NCI-H146 (cell line): Measurements from ENCODE around the gene GALNT10.

Experiments
- DNase-seq: peaks from one replicate; lab custom pipeline; 2025; lab: John Stamatoyannopoulos, UW

The GALNT10 gene

DNA sequence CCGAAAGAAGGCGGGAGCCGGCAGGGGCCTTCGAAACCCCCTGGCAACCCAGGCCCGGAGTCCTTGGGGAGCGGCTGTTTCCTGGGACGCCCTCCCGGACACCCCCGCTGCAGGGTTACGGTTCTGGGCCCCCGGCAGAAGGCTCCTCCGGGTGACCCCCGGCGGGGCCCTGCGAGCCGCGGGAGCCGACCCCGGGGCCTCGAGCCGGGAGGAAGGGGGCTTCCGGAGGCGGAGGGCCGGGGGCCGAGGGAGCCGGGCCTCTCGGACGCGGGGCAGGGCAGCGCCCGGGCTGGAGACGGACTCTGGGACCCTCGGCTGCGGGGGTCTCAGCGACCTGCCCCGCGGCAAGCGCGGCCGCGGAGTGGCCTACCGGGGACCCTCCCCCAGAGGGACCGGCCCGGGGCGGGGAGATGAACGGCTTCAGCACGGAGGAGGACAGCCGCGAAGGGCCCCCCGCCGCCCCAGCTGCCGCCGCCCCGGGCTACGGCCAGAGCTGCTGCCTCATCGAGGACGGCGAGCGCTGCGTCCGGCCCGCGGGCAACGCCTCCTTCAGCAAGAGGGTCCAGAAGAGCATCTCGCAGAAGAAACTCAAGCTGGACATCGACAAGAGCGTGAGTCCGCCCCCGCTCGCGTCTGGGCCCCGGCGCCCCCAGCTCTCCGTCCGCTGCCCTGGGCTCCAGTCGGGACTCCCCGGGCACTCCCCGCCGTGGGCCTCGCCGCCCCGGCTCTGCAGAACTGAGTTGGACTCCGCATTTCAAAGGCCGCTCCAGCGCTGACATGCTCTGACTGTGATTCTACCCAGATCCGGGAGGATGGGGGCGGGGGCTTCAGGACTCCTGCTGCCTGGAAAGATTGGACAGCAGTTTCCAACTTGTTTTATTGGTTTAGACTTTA is 255.9 kb downstream of the GALNT10 start:
- peak; percentile 32 for DNase-seq

DNA sequence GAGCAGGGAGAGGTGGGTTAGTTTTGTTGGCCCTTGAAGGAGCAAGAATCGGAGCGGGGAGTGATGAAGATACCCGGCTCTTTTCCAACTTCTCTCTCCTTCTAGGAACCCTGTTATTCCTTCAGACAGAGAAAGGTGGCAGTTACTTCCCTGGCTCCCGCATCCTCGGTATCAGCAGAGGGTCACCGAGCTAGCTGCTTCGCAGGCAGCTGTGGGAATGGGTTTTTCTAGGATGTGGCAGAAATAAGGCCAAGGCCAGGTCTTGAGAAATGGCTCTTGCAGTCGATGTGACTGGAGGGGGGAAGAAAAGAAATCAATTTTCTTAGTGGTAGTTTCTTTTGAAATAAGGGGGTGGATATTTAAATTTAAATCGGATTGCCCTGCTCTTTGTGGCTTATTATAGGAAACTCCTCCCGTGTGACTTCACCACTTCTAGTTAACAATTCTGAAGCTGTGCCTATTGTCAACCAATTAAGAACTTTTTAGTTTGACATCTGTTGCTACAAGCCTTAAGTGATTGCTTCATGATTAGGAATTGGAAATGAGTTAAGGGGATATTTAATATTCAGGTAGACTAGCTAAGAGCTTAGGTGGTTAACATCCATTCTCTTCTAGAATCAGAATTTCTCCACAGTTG is 256.7 kb downstream of the GALNT10 start:
- DNase-seq, result no peak

DNA sequence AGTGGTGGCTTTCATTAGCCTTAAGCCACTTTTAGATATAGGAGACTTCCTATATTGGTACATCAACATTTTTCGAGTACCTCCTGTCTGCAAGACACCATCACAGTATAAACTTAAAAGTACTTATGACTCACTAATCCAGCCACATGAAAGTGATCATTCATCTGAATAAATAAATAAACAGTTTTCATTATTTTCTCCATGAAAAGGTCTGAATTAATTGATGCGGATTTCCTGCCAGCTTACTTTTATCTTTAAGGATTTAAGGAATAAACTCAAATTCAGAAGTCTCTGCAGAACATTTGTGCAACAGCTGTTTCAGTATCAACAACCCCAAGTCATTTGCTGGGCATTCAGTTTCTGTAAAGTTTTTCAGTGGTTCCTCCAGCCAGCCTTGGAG is 259.3 kb downstream of the GALNT10 start:
- no peak for DNase-seq

DNA sequence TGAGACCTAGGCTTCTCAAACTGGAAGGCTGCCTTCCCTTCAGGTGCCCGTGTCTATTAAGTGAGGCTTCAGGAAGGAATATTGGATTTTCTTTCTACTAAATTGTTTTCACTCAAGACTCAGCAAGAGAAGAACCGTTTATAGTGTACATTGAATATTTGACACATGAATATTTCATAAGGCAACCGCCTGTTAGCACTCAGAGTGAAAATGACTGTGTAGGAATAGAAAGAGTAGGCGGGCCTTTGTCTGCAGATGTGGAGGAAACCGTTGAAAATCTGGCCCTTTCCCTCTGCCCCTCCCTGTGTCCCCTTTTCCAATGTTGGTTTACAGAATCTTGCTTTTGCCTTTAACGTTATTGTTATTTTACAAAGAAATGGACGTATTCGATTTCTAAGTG is 261.4 kb downstream of the GALNT10 start:
- DNase-seq, result no peak

DNA sequence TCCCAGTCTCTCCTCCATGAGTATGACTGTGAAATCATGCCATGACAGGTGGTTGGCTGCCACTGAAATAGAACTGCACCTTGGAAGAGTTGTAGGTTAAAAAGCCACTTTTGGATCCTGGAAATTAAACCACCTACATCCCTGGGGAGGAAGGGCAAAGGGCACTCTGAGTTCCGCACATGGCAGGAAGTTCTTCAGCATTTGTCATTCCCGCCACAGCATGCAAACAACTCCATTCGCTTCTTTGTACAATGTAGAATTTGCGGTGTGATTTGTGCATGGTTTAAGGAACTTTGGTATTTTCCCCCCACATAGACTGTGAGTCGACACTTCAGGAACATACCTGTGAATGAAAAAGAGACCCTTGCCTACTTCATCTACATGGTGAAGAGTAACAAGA is 265.1 kb downstream of the GALNT10 start:
- no peak for DNase-seq

DNA sequence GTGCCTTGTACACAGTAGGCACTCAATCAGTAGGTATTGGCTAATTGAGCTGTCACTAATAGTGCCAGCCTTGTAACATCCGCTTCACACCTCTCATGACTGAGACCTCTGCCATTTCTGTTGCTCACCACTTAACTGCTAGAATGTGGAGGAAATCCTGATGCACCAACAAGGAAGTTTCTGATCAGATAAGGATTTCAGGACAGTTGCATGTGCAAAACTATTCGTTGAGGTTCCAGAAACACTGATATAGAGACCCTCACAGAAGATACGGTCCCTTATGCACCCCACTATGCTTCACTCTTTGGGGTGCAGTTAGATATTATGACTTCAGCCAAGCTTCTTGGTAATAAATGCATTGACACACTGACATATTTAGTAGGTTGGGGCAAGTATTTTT is 266.0 kb downstream of the GALNT10 start:
- DNase-seq, result no peak

DNA sequence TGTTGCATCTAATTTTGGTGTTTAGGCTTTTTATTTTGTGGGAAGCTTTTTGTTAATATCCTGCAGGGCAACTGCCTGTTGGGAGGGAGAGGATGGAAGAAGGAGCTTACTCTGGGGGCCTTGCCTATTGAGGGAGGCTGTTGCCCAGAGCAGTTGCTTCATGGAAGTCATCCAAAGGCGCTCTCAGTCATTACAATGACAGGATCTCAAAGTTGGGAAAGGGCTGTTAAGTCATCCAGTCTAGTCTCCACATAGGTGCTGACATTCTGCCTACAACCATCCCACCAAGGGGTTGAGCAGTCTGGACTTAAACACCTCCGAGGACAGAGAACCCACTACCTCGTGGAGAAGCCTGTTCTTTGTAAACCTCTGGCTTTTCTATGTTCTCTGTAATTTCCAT is 268.5 kb downstream of the GALNT10 start:
- DNase-seq, result no peak

DNA sequence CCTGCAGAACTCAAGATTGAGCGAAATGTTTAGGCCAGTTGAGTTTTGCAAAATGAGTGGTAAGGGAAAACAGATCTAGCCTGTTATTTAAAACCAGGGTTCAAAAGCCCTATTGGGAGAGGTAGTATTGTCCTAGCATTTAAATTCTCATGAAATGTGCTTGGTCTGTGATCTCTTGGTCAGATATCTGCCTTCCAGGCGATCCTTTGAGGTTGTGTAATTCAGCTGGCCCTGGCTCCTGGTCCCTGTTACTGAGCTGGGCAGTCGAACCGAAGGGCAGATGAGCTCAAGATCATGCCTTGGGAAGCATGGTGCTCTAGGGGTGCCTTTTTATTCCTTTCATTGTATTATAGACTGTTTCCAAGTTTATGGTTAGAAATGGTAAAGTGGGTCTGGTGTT is 269.6 kb downstream of the GALNT10 start:
- no peak for DNase-seq

DNA sequence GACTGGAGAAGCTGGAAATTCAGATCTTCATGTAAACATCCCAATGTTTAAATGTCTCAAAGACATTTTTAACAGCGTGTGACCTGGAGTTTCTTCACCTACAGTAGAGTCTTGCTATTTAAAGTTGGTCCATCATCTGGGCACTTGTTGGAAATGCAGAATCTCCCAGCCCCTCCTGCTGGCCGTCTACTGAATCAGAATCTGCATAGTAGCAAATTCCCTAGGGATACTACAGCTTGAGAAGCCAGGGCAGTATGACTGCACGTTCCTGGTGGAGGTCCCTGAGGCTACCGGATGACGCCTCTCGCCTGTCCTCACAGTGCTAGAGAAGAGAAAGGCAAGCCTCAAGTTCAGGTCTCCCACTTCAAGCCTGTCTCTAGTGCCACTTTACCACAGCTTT is 271.0 kb downstream of the GALNT10 start:
- no peak for DNase-seq

DNA sequence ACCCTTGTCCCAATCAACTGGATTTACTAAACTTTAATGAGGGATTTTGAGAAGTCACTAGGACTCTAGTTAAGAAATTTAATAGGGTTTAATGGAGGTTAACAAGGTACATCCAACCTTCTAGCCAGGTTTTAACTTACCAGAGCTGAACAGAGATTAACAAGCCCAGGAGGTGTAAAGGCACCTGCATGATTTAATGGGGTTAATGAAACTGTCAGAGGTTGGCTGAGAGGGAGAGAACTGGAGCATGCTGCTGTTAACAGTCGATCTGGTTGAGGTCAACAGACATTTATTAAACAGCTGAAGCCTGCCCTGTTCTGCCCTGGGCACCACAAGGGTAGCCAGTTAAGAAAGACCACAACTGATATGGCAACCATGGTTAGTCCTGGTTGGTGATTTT is 273.9 kb downstream of the GALNT10 start:
- no peak for DNase-seq

DNA sequence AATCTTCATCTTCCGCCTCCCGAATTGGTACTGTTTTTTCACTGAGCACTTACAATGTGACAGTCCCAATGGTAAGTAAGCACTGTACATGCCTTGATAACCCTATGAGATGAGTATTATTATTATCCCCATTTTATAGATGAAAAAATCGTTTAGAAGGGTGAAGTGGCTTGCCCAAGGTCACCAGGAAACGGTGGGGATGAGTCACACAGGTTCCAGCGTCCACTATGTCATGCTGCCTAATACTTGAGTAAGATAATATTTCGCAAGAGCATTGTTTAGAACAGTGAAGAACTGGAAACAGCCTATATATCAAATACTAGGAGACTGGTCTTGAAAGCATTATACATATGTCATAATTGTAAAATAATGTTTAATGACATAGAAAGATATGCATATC is 274.6 kb downstream of the GALNT10 start:
- DNase-seq, result no peak

DNA sequence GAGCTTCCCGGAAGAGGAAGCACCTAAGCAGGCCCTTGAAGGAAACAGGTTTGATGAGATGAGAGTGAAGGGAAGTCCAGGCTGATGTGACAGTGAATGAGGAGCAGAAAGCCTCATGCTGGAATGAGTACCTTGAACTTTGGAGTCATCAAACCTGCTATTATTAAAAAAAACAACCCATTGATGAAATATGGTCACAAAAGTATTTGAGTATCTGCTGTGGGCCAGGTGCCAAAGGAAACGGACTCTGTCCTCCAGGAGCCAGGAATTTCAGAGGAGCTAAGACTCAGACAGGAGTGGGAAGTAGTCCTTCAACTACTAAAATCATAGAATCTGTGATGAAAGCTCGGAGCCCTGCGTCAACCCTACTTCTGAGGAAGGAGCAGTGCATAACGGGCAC is 275.6 kb downstream of the GALNT10 start:
- no peak for DNase-seq

DNA sequence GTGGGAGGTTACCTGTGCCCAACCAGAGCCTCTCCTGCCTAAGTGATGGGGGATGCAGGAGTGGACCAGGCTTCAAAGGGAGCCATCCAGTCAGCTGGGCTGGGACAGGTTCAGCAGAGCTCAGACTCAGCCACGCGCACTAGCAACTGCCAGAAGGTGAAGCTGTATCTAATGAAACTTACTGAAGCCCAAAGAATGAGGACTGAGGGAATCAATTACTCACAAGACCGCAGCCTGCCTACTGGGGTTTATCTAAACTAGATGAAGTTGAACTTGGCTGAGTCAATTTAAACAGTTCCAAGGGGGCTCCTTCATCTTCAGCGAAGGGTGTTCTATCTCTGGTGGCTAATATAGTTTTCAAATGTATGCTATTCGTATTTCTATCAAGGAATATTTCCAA is 276.1 kb downstream of the GALNT10 start:
- no peak for DNase-seq

DNA sequence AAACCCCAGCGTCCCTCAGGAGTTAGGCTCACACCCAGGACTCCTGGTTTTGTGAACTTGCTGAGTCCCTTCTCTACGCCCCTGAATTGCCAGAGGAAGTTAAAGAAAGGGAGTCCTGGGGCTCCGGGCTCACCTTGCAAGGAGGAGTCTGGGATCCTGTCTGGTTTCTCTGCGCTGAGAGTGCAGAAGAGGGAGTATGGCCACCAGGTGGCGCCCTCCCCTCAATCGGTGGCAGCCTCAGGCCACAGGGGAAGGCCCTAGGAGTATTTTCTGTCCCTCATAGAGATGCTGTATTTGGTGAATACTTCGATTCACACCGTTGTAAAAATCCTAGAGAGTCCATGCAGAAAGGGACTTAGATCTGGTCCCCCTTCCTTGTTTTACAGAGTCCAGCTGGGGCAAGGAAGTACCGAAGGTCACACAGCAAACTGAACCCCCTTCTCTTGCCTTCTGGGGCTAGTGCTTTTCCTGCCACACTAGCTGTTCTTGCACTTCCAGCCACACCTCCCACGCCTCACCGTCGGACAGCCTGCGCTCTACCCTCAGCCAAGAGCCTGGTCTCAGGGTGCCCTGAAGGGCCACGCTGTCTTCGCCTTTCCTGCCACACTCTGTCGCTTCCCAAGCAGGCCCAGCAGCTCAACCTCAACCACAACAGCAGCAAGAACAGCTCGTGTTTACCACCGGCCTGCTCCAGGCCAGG is 277.3 kb downstream of the GALNT10 start:
- peak; percentile 36 for DNase-seq

DNA sequence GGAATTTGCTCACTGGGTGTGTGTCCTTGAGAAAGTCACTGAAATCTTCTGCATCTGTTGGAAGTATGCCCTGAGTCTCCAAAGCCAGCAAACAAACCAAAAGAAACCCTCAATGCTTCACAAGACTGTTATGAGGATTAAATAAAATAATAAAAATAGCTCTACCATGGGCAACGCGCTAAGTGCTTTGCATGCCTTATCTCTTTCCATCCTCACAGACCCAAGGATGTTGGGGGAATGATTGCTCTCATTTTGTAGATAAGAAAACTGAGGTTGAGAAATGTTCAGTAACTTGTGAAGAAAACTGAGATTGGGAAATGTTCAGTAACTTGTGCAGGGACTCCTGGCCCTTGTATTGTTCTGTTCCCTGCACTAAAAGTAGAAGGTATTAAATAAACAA is 279.6 kb downstream of the GALNT10 start:
- DNase-seq, result no peak
